ENCODE results near the gene WASF1.

The WASF1 gene

DNA sequence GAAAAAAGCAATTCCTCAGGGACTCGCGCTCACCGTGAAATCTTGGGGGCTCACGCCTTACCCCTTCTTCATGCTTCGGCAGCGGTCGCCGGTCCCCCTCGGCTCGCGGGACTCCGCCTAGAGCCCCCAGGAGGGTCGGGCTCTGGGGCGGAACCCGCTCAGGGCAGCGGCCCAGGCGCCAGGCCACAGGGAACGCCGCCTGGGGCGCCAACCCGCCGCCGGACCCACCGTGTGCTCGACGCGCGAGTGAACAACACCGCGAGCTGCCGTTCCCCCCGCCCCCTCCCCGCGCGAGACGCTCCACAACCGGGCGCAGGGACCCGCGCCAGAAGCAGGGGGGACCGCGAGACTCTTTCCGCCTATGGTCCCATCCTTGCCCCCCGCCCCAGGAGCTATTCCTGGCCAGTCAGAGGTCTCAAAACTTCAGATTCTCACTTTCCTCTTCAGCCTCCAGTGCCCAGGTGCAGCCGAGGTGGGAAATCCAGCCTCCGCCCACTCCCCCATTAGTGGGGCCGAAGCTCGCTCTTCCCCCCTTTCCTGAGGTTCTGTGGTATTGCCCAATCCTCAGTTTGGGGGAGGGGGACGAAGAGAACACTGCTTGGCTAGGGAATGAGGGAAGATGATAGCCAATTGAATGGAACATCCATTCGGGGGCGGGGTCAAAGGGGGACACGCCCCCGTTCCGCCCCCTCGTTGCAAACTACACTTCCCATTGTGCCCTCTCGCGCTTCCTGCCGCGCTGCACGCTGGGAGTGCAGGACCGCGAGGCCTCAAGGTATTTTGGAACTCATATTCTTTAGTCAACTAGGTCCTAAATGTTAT is at the start of gene WASF1:
Gene WASF1 (minus strand): TSS at position 265 of the 822 bp plus-strand sequence. CDS start 52,069 bp downstream, outside the sequence.
- DNase-seq: peak; percentile 96

DNA sequence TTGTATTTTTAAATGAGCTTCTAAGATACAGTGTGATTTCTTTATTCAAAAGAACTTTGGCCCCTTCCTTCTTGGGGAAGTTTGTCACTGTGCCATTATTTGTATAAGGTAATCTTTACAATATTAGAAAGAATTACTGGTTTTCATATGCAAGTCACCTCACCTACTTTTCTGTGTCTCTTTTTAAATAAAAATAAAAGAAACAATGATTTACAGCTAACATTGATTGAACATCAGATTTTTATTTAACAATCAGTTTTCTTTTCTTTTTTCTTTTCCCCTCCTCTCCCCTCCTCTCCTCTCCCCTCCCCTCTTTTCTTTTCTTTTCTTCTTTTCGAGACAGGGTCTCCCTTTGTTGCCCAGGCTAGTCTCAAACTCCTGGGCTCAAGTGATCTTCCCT is 46.8 kb upstream of the WASF1 start:
- no peak for DNase-seq

- no peak for DNase-seq
Observed at GRCh38 chr6:110221738-110222137, 42.3 kb upstream of the WASF1 start.

DNA sequence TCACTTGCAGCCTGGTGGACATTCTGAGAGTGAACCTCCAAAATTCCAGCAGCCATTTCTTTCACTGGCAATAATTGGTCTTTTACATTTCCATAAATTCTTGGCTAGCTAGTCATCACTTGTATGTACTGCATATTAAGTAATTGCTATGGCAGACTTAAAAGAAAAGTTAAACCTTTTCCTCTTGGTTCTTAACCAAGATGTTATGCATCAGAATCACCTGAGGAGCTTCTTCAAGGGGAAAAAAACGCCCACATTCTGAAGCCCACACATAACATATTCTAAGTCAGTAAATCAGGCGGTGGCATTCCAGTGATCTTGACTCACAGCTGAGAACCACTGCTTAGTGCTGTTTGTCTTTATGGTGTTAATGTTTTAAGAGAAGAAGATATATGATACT is 37.8 kb upstream of the WASF1 start:
- no peak for DNase-seq

DNA sequence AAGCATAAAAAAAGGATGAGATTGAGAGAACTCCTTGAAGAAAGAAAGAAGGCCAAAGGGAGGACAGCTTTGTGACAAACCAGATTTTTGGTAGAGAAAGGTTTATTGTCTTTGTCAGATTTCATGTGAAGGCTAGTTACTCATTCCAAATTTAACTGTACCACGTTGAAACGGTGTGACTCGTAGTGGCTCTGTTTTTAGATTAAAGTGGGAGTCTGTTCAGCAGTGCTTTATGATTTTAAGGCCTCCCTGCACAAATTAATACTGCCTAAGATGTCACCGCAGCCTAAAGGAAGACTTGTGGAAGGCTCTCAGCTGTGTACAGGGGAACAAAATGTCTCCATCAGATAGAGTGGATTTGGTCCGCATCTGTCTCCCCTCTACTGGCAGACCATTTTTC is 36.7 kb upstream of the WASF1 start:
- DNase-seq: no peak

DNA sequence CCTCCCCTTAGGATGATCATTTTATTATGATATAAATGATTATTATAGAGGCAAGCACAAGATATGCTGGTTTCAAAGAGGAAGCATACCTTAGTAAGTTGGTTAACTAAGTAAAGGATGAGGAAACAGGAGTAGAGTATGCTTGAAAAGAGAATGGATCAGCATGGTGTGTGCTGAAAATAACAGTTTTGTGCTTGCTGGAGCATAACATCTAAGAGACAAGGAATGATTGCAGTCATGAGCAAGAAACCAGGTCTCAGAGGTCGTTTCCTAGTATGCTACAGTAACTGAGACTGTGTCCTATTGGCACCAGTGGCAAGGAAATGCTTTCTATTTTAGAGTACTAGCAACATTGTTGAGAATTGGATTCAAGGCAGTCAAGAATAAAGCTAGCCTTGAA is 34.9 kb upstream of the WASF1 start:
- no peak for DNase-seq

DNA sequence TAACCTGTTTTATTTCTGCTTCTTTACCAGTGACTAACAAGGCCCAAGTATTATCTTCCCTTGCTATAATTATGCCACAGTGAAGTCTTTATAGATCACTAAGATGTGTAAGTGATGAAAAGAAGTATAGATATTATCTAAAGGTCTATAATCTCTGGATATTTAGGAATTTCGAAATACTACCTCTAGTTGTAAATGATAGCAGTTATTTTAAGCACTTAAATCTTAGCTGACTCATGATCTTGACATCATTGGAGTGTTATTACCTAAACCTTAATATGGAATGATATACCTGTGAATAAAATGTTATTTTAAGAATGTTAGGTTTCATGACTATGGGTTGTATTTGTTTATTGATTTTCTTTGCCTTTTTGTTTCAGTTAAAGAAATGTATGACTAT is 32.3 kb upstream of the WASF1 start:
- DNase-seq: no peak

DNA sequence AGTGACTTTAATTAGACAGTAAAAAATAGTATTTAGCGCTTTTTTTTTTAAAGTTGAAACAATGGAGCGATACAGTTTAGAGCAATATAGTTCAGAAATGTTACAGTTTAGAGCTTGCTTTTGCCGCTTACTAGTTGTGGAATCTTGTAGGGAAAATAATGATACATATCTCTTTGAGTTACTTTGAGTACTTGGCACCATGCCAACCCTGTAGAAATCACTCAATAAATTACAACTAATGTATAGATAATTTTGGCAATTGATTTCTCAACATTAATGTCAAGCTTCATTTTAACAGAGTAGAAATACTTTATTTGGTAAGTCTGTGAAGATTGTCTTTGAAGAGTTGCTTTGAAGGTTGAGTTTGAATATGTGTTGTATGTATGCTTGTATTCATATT is 28.2 kb upstream of the WASF1 start:
- DNase-seq: no peak

DNA sequence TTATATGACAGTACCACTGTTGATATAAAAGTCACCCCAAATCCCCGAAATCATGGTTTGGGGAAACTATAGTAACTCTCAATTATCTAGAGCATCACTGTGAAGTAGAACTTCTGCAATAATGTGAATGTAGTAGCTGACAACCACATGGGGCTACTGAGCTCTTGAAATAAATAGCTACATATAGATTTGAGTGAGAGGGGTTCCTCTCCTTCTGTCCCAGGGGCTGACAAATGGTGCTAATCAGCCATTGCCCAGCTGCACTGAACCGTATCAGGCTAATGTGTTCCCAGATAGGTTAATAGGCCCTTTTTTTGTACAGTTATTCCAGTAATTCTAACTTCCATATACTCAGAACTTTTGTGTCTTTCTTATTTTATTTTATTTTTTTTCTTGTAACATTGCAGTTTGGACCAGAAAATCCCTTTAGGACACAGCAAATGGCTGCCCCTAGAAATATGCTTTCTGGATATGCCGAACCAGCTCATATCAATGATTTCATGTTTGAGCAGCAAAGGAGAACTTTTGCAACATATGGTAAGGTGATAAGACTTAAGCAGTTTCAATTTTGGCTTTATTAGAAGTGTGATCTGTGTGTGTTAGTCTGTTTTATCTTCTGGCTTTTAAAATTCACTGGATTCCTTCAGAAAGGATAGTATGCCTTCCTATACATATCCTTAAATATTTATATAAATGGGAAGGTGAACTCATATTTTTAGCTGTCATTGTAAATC is 21.8 kb upstream of the WASF1 start:
- DNase-seq: no peak

GRCh38 chr6:110198561-110198960 is 19.1 kb upstream of the WASF1 start:
- DNase-seq: no peak

GRCh38 chr6:110196874-110197273 is 17.4 kb upstream of the WASF1 start:
- DNase-seq: no peak

DNA sequence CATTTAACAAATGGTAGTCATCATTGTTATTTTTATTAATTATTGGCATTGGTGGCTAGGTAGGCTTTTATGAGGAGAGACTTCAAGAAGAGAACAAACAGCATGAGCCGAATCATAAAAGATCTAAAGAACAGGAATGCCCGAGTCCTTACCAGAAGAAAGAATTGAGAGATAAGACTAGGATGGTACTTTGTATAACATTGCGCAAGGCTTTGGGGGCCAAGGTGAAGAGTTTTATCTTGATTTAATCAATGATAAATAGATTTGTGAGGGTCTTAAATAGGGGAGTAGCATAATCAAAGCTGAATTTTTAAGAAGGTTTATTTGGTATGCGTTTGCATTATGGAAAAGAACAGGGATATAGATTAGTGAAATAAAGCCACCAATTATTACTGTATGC is 16.2 kb upstream of the WASF1 start:
- DNase-seq: no peak

DNA sequence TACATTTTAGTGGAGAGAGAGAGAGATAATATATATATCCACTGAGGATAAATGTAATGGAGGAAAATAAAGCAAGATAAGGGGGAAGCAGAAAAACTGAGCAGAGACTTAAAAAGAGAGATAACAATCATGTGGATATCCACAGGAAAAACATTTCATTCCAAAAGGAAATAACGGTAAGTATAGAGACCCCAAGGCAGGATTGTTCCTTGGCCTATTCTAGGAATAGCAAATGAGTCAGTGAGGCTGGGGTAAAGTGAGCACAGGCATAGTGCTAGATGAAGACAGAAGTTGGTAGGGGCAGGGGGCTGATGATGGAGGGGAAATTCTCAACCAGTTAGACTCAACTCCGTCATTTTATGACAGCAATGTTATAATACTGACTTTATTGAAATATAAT is 12.0 kb upstream of the WASF1 start:
- DNase-seq: no peak

DNA sequence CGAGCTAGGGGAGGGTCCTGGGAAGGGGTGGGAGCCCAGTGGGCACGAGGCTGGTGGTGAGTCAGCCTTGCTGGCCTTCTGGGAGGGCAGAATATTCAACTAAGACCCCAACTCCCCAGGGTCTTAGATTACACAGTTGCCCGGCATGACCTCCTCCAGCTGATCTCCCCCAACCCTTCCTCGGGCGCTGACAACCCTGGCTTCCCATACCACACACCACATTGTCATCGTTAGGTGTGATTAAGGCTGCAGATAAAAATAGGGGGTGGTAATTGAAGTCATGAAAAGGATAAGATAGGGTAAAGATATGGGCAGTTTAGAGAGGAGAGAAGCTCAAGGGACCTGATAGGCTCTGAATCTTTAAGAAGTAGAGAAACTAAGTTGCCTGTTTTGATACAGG is 11.3 kb upstream of the WASF1 start:
- no peak for DNase-seq

DNA sequence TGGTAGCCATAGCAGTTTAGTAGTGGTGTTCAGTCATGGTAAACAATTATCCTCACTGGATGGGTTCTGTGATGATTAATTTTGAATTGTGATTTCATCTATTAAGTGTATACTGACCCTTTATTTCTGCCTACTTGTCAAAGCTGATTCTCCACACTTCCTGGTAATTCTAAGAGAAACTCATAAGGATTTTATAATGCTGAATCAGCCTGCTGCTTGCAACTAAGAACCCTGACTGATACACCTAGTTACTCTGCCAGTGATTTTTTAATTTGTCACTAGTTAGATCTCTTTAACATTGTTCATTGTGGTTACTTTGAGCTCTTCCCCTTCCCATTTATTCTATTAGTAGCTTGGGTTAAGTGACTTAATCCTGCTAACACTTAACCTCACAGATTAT is 9.3 kb upstream of the WASF1 start:
- no peak for DNase-seq

DNA sequence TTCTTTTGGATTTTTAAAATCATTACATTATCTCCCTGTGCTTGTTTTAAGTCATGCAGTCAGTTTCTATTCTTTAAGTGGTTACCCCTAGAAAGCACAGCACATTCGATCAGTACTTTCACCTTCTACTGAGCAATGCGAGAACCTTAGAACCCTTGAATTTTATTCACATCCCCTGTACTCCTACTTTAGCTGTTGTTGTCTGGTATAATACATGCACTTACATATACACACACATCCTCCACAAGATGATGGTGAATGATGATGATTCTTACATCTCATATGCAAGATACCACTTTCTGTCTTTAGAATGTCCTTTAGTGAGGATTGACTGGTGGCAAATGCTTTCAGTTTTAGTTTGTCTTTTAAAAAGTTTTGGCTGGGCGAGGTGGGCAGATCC is 6.4 kb upstream of the WASF1 start:
- no peak for DNase-seq

DNA sequence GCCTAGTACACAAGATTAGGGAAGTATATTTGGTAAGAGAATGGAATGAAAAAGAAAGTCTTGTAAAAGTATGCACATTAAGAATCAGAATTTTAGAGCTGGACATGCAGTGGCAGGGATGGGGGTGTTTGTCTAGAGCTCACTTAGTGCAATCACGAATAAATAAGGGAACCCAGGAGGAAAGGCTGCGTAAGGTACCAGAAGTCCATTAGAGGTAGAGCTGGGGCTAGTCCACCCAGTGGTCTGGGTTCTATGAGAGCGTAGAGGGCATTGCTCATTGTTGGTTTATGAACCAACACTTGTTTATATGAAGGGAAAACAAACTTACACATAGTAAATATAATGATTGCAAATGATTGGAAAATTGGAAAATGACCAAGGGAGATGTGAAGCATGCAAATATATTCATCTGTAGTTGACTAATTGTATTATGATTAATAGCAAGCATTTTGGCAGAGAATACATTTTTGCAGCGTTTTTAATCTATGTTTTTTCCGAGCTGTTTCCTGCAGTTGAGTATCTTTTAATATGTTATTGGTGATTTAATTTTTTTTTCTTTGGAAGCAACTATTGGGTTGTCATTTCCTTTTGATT is 3.9 kb upstream of the WASF1 start:
- DNase-seq: no peak

DNA sequence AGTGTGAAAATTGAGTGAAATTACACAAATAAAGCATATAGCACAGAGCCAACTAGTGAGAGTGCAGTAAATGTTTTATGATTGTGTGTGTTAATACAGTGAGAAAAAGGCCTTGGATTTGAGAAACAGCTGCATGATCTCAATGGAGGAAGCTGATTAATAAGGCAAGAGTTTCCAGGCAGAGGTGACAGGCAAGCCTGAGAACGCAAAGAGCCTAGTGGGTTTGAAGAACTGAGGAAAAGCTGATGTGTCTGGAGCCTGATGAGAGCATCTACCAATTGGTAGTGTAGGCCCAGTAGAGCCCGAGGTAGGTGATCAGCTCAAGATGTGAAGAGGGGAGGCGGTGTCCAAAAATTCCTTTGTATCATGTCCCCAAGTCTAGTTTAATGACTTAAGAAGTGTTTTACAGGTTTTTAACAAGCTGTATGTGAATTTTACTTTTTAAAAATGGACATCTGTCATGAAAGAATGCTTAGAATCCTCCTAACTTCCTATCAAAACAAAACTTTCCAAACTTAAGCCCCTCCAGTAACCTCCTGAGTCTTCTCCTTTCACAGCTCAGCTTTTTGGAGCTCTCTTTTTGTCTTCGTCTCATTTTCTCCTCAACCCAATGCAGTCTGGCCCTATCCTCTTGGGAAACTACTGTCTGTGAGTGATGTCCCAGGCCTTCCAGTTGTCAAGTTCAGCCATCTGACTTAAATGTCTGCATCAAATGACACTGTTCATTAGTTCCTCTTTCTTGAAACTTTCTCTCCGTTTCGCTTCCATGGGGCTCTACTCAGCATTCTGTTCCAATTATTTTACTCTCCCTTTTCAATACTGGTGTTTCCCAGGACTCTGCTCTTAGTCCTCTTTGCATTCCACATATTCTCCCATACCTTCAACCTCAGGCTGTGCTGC is 1.9 kb upstream of the WASF1 start:
- no peak for DNase-seq

- no peak for DNase-seq
Observed at GRCh38 chr6:110180228-110181008, 948 bp upstream of the WASF1 start, which contains the start of gene CDC40. Gene CDC40, plus strand, starts transcription at chr6:110180427. Its CDS starts 18 bp downstream, at chr6:110180445.

- DNase-seq: peak; percentile 45
Observed at GRCh38 chr6:110178626-110179405, 654 bp downstream of the WASF1 start.

GRCh38 chr6:110173506-110174132 is 5.9 kb downstream of the WASF1 start:
- DNase-seq: no peak
